Breast epithelium (tissue), 4 donors: Measurements from ENCODE around the gene PLEKHM3. TPM values are rescaled to one million over a fixed set of nuclear protein-coding genes. Genes with fewer than 3 reads are reported as not detected.
A peak's percentile ranks its signal among the peaks of the same experiment; 100 is the strongest.

ENCODE experiments used
- DNase-seq, 2 donors: peaks; one replicate each; pipeline ENCODE4 v3.0.0-alpha.2; 2019; ENCODE audit warnings: low spot score in 2 of 2
- H3K27ac ChIP-seq, 2 donors: fragments of 200-600 bp; sonication (generic) in 1 of 2; one replicate each; pipeline ENCODE4 v1.5.1; 2016 to 2019; ENCODE audit warnings: mild to moderate bottlenecking in 1 of 2
- H3K27me3 ChIP-seq, 2 donors: fragments of 200-600 bp; sonication (generic) in 1 of 2; one replicate each; pipeline versions ENCODE4 v1.5.1 to v1.6.0; 2017 to 2019; ENCODE audit warnings: control low read depth in 1 of 2, mild to moderate bottlenecking in 1 of 2
- H3K36me3 ChIP-seq: fragments of 200-600 bp; one replicate; pipeline ENCODE4 v1.5.1; 2019
- H3K4me1 ChIP-seq, 2 donors: fragments of 200-600 bp; sonication (generic); one replicate each; pipeline ENCODE4 v1.5.1; 2016 to 2019; ENCODE audit warnings: control low read depth in 1 of 2
- H3K4me3 ChIP-seq, 3 donors: fragments of 200-600 bp; sonication (generic); 1 replicate in 2 of 3; 2 replicates in 1 of 3; pipeline ENCODE4 v1.5.1; 2016 to 2019; ENCODE audit warnings: mild to moderate bottlenecking in 3 of 3, moderate library complexity in 2 of 3
- H3K9me3 ChIP-seq, 2 donors: fragments of 200-600 bp; sonication (generic) in 1 of 2; one replicate each; pipeline ENCODE4 v1.5.1; 2016 to 2019; ENCODE audit warnings: control low read depth in 1 of 2
- POLR2A ChIP-seq: fragments of 450-650 bp; IDR thresholded peaks from one replicate; pipeline ENCODE4 v1.6.1; 2016; ENCODE audit warnings: antibody characterized with exemption, mild to moderate bottlenecking, moderate library complexity
- POLR2AphosphoS5 ChIP-seq, 3 donors: sonication (generic); formaldehyde crosslinking; IDR thresholded peaks; one replicate each; pipeline ENCODE4 v1.6.1; 2017; ENCODE audit warnings: antibody characterized with exemption in 3 of 3
- intact Hi-C: fragments of 100-400 bp; cut with DNase I; formaldehyde crosslinking; loops from one replicate; pipeline ENCODE4 v1.15.1; 2023; ENCODE audit warnings: low total_unique reads
- total RNA-seq, 3 donors: library from RNA; depleted of rRNA; stranded (reverse); fragments of >200 nt; gene quantifications; one replicate each; pipeline ENCODE4 v1.1.0, GENCODE V29; 2016
- TF ChIP-seq, protein P1 (sequence below), 3 donors: fragments of 450-650 bp; IDR thresholded peaks; one replicate each; pipeline ENCODE4 v1.5.1; 2016 to 2017; ENCODE audit warnings: antibody characterized with exemption in 3 of 3, mild to moderate bottlenecking in 3 of 3, moderate library complexity in 3 of 3

PLEKHM3 gene
- total RNA-seq, 3 donors from 2014 or later, result 24.3 to 35.0 (median 29.0) TPM

DNA sequence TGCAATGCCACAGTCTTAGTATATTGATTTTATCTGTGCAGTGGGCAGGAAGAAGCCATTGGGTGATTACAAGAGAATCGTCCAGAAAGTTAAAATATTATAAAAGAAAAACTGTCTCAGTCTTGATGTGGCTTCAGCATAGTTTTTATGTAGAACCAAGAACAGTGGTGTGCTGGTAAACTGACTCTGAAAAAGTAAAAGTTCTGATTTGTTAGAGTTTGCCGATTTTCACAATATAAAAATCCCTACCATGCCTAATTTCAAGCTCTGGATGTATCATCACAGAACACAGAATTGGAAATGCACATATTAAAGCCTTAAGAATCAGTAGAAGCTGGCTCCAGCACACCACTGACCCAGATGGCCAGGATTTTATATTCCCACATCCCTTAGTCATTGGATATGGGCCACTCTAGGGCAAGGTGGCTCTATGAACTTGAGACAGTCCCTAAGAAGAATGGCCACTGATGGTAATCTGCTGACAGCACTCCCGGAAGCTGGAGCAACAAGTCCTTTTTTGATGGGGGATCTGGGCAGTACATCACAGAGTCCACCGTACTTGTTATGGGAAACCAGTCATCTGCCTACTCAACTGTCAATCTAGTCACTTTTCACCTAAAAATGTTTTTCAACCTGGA, 9.3 kb upstream of the PLEKHM3 start:
- intact Hi-C loops, result loop anchor here (10.0 kb wide), 1 partner anchor 290 kb away; no protein-coding TSS in a partner anchor
- no peak for DNase-seq
- H3K4me1 ChIP-seq, result no peaks in the 10 kb centered on the region

DNA sequence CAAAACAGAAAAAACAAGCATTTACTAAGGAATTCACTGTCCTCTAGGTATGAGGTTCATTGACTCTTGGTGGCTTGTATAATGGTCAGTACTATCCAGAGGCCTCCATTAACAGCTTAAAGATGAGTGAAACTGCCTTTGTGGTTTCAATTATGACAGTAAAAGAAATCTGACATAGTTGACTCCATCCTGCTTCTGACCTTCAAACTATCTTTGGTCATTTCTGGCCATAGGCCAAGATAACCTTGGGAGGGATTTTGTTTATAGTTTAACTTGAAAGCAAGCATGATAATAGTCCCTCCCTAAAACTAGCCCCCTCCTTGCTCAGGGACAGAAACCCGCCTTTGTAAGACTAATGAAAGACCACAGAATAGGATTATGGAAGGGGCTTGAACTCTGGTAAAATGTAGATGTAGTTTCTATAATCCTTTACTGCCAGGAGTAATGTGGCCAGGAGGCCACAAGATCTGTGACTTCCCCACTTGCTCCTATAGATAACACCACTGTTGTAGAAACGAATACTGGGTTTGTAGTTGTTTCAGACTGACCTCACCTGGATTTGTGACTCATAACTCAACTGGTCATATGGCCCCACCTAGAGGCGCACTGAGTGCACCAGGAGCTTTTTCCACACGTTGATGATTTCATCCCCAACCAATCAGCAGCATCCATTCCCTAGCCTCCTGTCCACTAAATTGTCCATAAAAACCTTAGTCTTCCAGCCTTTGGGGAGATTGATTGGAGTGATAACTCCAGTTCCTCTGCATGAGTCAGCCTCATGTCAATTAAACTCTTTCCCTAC, 8.6 kb upstream of the PLEKHM3 start:
- TF ChIP-seq POLR2AphosphoS5 (IDR thresholded peaks at IDR 0.05), result no peak
- no peak for TF ChIP-seq POLR2A
- TF ChIP-seq, protein P1, sequence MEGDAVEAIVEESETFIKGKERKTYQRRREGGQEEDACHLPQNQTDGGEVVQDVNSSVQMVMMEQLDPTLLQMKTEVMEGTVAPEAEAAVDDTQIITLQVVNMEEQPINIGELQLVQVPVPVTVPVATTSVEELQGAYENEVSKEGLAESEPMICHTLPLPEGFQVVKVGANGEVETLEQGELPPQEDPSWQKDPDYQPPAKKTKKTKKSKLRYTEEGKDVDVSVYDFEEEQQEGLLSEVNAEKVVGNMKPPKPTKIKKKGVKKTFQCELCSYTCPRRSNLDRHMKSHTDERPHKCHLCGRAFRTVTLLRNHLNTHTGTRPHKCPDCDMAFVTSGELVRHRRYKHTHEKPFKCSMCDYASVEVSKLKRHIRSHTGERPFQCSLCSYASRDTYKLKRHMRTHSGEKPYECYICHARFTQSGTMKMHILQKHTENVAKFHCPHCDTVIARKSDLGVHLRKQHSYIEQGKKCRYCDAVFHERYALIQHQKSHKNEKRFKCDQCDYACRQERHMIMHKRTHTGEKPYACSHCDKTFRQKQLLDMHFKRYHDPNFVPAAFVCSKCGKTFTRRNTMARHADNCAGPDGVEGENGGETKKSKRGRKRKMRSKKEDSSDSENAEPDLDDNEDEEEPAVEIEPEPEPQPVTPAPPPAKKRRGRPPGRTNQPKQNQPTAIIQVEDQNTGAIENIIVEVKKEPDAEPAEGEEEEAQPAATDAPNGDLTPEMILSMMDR (IDR thresholded peaks at IDR 0.05), result peak in 1 of 3 donors; percentile 24
- Histone ChIP-seq H3K9me3 (no peaks in the 10 kb centered on the region), H3K4me1 (no peaks in the 10 kb centered on the region), H3K36me3 (no peaks in the 10 kb centered on the region), H3K27ac (no peak overlapping the region), H3K27me3 (no peaks in the 10 kb centered on the region), H3K4me3 (no peak overlapping the region)
- intact Hi-C loops, result loop anchor here (10.0 kb wide), 1 partner anchor 289 kb away; no protein-coding TSS in a partner anchor
- peak in 1 of 2 donors; percentile 26 for DNase-seq

More for the DNA sequence above, 9.3 kb upstream of the PLEKHM3 start:
- Histone ChIP-seq H3K4me3 (no peak overlapping the region), H3K27ac (no peak overlapping the region), H3K36me3 (no peaks in the 10 kb centered on the region), H3K9me3 (no peaks in the 10 kb centered on the region), H3K27me3 (no peaks in the 10 kb centered on the region)
- TF ChIP-seq POLR2A, result no peak
- TF ChIP-seq, protein P1 (IDR thresholded peaks at IDR 0.05), result no peak

DNA sequence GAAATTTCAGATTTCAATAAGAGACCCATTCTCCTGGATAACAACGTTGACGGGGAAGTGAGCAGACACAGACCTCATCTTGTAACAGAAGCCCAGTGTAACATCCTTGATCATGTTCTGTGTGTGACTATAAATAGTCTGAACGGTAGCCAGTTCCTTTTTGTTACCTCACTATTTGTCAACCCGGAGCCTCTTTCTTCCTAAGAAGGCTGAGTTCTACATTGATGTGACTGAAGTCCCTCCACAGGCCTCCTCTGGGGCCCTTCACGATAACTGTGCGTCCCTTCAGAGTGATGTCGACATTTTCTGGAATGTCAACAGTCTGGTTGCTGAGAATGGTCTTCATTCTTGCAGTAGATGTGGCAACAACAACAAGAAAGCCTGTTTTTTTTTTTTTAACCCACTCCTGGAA, 6.3 kb upstream of the PLEKHM3 start:
- Histone ChIP-seq H3K27me3 (no peaks in the 10 kb centered on the region), H3K9me3 (no peaks in the 10 kb centered on the region), H3K4me3 (no peak overlapping the region), H3K27ac (peak overlapping the region in 1 of 2 donors; percentile 31), H3K36me3 (no peaks in the 10 kb centered on the region), H3K4me1 (no peaks in the 10 kb centered on the region)
- peak in 1 of 2 donors; percentile 26 for DNase-seq
- intact Hi-C loops, result loop anchor here (10.0 kb wide), 1 partner anchor 287 kb away; no protein-coding TSS in a partner anchor
- TF ChIP-seq, protein P1 (IDR thresholded peaks at IDR 0.05), result no peak
- TF ChIP-seq POLR2AphosphoS5 (IDR thresholded peaks at IDR 0.05), result peak in 1 of 3 donors; percentile 24

DNA sequence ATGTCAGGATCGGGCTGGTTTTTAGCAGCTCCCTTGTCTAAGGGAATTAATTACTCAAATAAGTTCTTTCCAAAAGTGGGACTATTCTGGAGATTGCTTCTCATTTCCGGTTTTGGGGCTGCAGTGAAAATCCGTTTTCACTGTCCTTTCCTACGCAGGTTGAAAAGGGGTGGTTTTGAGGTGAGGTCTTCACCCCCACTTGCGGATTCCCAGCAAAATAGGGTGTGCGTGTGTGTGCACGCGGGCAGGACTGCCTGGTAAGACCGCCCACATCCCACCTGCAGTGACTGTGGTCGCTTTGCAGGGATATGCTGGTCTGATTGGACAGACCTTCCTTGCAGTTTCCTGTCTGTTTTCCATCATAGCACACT, 472 bp upstream of the PLEKHM3 start:
- Histone ChIP-seq H3K36me3 (no peaks in the 10 kb centered on the region), H3K4me3 (peak overlapping the region; percentile 79 to 90 (median 84)), H3K27ac (peak overlapping the region; percentile 78 to 85), H3K4me1 (no peaks in the 10 kb centered on the region), H3K9me3 (no peaks in the 10 kb centered on the region), H3K27me3 (no peaks in the 10 kb centered on the region)
- intact Hi-C loops, result no loop called here
- no peak for DNase-seq
- TF ChIP-seq, protein P1 (IDR thresholded peaks at IDR 0.05), result no peak
- TF ChIP-seq POLR2A (no peak), POLR2AphosphoS5 (IDR thresholded peaks at IDR 0.05) (no peak)

DNA sequence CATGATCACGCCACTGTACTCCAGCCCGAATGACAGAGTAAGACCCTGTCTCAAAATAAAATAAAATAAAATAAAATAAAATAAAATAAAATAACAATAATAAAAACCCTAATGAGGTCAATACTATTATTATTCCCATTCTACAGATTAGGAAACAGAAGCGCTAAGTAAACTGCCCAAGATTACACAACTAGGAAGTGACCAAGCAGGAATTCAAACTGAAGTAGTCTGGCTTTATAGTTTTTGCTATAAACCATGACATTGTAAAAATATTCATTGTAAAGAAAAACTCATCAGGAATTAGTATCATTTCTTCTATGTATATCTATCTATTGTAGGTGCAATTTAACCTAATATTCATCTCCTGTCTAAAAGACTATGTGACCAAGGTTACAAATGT, 1.2 kb downstream of the PLEKHM3 start:
- H3K4me1 ChIP-seq, result no peaks in the 10 kb centered on the region
- no peaks in the 10 kb centered on the region for H3K27me3 ChIP-seq
- intact Hi-C loops, result no loop called here
- H3K27ac ChIP-seq, result no peak overlapping the region
- H3K9me3 ChIP-seq, result no peaks in the 10 kb centered on the region
- peak overlapping the region in 2 of 3 donors; percentile 84 to 90 for H3K4me3 ChIP-seq
- TF ChIP-seq POLR2AphosphoS5 (IDR thresholded peaks at IDR 0.05) (no peak), POLR2A (no peak)
- TF ChIP-seq, protein P1 (IDR thresholded peaks at IDR 0.05), result no peak
- H3K36me3 ChIP-seq, result no peaks in the 10 kb centered on the region
- DNase-seq, result no peak
